GM12874 (cell line): ENCODE data around the gene CLSTN2.

Source experiments
- TF ChIP-seq, protein P1 (sequence below): IDR thresholded peaks from 2 replicates; pipeline ENCODE4 v1.5.1; 2011; ENCODE audit warnings: low read depth, mild to moderate bottlenecking, control low read depth, low read length, moderate library complexity; ENCODE audit not compliant: insufficient read depth

Gene CLSTN2

DNA sequence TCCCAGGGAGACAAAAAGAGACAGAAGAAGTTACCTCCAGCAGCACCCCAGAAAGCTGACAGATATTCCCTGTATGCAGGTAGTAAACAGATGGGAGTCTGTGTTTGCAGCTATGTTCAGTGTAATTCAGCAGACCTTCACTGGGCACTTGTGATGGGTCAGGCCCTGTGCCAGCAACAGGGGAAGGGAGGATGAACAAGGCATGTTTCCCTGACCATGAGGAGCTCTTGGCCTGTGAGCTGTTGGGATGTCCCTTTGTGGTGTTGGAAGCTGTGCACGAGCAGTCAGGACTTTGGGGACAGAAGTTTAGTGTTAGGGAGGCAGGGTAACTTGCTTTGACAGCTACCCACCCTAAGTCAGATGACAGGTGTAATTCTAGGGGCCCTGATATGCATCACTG lies 636.9 kb downstream of the CLSTN2 start:
- TF ChIP-seq, protein P1, sequence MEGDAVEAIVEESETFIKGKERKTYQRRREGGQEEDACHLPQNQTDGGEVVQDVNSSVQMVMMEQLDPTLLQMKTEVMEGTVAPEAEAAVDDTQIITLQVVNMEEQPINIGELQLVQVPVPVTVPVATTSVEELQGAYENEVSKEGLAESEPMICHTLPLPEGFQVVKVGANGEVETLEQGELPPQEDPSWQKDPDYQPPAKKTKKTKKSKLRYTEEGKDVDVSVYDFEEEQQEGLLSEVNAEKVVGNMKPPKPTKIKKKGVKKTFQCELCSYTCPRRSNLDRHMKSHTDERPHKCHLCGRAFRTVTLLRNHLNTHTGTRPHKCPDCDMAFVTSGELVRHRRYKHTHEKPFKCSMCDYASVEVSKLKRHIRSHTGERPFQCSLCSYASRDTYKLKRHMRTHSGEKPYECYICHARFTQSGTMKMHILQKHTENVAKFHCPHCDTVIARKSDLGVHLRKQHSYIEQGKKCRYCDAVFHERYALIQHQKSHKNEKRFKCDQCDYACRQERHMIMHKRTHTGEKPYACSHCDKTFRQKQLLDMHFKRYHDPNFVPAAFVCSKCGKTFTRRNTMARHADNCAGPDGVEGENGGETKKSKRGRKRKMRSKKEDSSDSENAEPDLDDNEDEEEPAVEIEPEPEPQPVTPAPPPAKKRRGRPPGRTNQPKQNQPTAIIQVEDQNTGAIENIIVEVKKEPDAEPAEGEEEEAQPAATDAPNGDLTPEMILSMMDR: no peak

DNA sequence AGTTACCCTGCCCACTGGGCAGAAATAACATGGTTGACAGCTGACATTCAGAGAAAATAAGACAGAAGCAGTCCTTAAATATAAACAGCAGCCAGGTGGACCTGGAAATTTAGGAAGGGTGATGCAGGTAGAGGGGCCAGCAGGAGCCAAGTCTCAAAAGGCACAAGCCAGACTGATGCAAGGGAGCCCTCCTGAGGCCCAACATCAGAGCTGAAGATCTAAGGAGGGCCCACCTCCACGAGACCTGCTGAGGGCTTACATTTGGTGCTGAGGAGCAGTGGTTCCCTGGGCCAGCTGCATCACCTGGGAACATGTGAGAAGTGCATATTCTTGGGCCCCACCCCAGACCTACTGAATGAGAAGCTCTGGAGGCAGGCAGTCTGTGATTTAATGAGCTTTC lies 637.3 kb downstream of the CLSTN2 start:
- TF ChIP-seq, protein P1: no peak

DNA sequence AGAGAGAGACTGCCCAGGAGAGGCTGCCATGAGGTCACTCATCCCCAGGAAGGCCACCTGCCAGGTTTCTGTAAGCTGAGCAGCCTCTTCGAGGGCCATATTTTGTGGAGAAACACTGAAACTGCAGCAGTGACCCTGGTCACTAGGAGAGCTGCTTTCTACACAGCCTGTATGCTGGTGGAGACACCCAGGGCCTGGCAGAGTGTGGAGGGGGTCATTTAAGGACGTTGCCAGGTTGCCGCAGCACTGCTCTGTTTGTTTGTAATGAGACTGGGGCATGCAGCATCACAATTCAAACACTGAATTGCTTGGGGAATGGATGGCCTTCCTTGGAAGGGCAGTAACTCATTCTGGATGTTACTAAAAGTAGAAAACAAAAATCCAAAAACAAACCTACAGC lies 638.0 kb downstream of the CLSTN2 start:
- TF ChIP-seq, protein P1: no peak

DNA sequence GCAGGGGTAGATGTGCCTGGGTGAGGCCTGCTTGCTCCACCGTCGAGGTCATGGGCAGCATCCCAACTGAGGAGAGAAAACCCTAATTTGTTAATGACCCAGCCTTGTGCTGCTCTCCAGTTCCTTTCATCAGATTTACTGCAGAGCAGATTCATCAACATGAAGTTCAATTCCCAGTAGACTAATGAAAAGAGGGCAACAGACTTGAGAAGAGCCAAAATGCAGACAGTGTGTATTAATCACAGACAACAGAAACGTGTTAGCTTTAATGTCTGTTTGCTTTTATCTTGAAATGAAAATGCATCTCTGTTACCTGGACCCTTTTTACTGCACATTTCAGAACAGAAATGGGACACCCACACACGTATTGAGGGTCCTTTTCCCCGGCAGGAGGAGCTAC lies 639.4 kb downstream of the CLSTN2 start:
- TF ChIP-seq, protein P1: no peak

DNA sequence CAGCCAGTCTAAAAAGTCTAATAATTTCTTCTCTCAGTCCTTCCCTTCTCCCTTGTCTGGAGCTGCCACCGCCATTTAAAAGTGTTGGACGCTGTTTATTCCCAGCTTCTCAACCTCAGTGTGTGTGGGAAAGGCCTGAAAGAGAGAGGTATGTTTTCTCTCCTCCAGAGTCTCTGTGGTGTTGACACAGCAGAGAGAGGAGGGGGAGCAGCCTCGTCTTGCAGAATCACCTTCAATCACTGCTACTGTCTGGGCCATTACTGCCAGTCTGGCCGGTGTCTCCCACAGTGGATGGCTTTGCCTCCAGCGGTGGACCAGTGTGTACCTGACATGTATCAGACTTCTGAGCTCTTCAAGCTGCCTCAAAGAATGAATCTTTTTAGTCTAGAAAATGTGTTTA lies 641.5 kb downstream of the CLSTN2 start:
- TF ChIP-seq, protein P1: no peak

DNA sequence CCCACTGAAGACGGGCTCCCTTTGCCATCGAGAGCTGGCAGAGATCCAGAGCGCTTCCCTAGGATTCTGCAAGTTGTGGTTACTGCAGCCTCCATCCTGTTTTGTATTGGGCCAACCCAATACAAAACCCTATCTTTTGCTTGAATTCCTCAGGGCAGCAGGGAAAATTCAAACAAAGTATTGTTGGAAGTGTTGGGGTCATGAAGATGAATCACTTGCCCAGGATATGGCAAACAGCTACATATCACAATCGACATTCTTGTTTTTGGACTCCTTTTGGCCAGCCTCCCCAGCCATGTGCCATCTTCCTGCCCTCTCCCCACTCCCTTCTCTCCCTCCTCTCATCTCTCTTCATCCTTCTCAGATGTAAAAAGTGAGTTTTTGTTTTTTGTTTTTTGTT lies 642.9 kb downstream of the CLSTN2 start:
- TF ChIP-seq, protein P1: no peak

DNA sequence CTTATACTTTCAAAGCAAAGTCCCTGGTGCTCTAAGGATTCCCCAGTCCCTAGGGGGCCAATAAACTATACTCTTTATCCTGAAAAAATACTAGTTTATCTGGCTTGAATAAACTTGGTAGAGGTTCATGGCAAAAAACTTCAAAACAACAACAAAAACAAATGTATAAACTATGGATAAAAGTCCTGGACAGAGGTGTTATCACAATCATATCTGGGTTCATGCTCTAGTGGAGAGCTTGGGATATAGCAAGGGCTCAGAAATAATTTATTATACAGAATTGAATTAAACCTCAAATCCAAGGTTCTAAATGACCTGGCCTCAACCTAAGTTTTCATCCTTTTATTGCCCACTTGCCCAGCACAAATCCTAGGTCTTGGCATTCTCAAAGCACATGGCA lies 644.3 kb downstream of the CLSTN2 start:
- TF ChIP-seq, protein P1: no peak

DNA sequence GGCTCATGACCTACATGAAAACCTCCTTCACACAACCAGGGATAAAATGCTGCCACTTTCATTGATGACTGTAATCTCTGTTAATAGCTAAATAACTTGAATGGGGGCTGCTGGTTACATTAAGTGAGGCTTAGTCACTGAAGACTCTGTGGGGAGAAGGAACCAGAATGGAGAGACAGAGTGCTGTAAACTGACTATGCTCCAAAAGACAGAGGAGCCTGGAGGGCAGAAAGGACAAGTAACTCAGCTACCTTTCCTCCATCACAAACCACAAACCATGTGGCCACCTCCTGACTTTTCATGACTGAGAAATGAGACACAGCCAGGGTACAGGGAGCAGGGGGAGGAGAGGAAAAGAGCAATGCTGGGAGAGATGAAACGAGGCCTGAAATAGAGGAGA lies 645.8 kb downstream of the CLSTN2 start:
- TF ChIP-seq, protein P1: no peak
